Measurements from ENCODE around the gene CHAT.

- TF ChIP-seq CTCF (IDR thresholded peaks at IDR 0.05) (no peak), POLR2A (IDR thresholded peaks at IDR 0.05) (no peak)
Observed at GRCh38 chr10:49593564-49593875, 20.3 kb upstream of the CHAT start.
